ENCODE data around the gene TUBB1.

Gene TUBB1

GRCh38 chr20:59017493-59018231 is 1.6 kb upstream of the TUBB1 start:
- DNase-seq (ENCODE audit: low read depth), result no peak
- no peak for TF ChIP-seq CTCF (IDR thresholded peaks at IDR 0.05; ENCODE audit: low read depth, low read length, missing control alignments)
- in situ Hi-C loops (cut with HindIII; ENCODE audit: low sequenced_read_pairs), result no loop called here
- H3K4me3 ChIP-seq (ENCODE audit: low read depth, low read length), result no peak overlapping the region

- DNase-seq (ENCODE audit: low read depth), result no peak
- H3K4me3 ChIP-seq (ENCODE audit: low read depth, low read length), result no peak overlapping the region
- no peak for TF ChIP-seq CTCF (IDR thresholded peaks at IDR 0.05; ENCODE audit: low read depth, low read length, missing control alignments)
- in situ Hi-C loops (cut with HindIII; ENCODE audit: low sequenced_read_pairs), result no loop called here
Measured at GRCh38 chr20:59018817-59019216, 412 bp upstream of the TUBB1 start.

- peak; percentile 20 for DNase-seq (ENCODE audit: low read depth)
- in situ Hi-C loops (cut with HindIII; ENCODE audit: low sequenced_read_pairs), result no loop called here
- H3K4me3 ChIP-seq (ENCODE audit: low read depth, low read length), result no peak overlapping the region
- TF ChIP-seq CTCF (IDR thresholded peaks at IDR 0.05; ENCODE audit: low read depth, low read length, missing control alignments), result no peak
Measured at GRCh38 chr20:59020938-59021551, 1.8 kb downstream of the TUBB1 start.

- in situ Hi-C loops (cut with HindIII; ENCODE audit: low sequenced_read_pairs), result no loop called here
- TF ChIP-seq CTCF (IDR thresholded peaks at IDR 0.05; ENCODE audit: low read depth, low read length, missing control alignments), result no peak
- DNase-seq (ENCODE audit: low read depth), result no peak
- H3K4me3 ChIP-seq (ENCODE audit: low read depth, low read length), result no peak overlapping the region
Measured at GRCh38 chr20:59022754-59023153, 3.5 kb downstream of the TUBB1 start.

- no peak for TF ChIP-seq CTCF (IDR thresholded peaks at IDR 0.05; ENCODE audit: low read depth, low read length, missing control alignments)
- in situ Hi-C loops (cut with HindIII; ENCODE audit: low sequenced_read_pairs), result no loop called here
- no peak for DNase-seq (ENCODE audit: low read depth)
- H3K4me3 ChIP-seq (ENCODE audit: low read depth, low read length), result no peak overlapping the region
Measured at GRCh38 chr20:59023616-59024015, 4.4 kb downstream of the TUBB1 start.

- DNase-seq (ENCODE audit: low read depth), result no peak
- in situ Hi-C loops (cut with HindIII; ENCODE audit: low sequenced_read_pairs), result no loop called here
- TF ChIP-seq CTCF (IDR thresholded peaks at IDR 0.05; ENCODE audit: low read depth, low read length, missing control alignments), result no peak
- no peak overlapping the region for H3K4me3 ChIP-seq (ENCODE audit: low read depth, low read length)
Measured at GRCh38 chr20:59024111-59024530, 4.9 kb downstream of the TUBB1 start.
